NCI-H128 (cell line): ENCODE results near the gene PITPNC1.

ENCODE experiments used
- DNase-seq: peaks from one replicate; lab custom pipeline; 2025; ENCODE audit not compliant: unreplicated experiment; lab: John Stamatoyannopoulos, UW

Gene PITPNC1

DNA sequence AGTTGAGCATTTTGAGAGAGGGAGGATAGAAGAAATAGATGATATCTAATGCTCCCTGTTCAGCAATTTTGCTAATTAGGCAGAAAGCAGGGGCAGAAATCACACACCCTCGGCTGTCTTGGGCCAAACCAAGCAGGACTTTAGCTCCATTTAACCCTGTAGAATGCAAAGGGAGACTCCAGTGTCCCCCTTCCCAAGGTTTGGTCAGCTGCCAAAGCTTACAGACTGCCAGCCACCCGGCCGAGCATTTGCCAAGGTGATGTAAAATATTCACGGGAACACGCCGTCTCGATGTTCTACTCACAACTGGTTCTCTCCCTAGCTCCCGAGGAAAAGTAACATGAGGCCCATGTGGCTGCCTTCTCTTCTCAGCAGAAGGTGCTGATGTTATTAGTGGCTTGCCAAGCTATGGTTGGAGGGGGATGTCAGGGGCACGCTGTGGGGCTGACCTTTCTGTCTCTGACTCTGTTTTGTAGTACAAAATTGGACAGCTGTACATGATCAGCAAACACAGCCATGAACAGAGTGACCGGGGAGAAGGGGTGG is 155.3 kb downstream of the PITPNC1 start:
- no peak for DNase-seq

DNA sequence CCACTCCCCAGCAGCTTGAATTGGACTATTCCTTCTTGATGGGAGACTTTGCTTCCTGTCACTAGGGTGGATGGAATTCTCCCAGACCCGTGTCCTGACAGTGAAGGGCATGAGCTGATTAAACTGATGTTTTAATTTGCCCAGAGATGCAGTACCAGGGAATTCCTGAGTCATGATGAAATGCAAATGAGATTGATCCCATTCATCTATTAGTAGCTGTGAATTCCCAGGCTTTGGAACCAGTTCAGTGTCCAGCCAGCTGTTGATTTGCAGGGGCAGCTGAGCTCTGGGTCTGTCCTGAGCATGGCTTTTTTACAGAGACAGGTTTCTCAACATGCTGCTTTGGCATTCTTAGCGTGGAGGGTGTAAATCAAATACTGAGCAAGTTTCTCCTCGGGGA is 157.9 kb downstream of the PITPNC1 start:
- no peak for DNase-seq

DNA sequence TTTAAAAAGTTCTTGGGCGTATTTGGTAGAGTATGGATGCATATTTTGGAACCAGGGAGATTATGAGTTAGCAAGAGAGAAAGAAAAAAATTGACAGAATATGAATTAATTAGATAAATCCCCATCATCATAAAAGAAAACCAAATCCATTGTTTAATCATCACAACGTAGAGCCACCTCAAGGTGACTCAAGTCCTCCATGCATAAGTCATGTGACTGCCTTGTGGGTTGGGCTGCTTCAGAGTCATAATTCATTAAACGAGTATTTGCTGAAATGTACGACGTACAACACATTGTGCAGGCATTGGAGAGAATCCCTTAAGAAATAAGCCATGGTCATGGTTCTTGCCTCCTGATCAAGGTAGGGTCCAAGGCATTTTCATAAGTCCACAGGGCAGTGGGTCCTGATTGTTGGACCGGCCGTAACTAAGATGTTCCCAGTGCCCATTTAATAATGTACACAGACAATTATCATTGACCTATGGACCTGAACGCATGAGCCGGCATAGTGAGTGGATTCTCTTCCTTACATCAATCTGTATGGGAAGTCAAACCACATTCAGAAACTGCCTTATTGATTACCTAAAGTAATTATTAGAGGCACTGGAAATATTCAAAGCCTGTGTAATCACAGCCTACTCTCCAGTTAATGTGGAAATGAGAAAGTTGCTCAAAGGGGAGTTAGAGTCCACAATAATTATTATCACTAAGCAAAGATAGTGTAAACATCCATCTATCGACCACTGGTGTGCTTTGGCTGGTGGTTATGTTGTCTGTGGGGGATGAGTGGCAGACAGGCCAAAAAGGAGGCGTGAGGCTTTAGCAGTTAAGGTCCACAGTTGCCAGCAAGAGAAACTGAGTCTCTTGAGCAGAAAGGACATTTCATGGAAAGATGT is 165.4 kb downstream of the PITPNC1 start:
- DNase-seq, result no peak

DNA sequence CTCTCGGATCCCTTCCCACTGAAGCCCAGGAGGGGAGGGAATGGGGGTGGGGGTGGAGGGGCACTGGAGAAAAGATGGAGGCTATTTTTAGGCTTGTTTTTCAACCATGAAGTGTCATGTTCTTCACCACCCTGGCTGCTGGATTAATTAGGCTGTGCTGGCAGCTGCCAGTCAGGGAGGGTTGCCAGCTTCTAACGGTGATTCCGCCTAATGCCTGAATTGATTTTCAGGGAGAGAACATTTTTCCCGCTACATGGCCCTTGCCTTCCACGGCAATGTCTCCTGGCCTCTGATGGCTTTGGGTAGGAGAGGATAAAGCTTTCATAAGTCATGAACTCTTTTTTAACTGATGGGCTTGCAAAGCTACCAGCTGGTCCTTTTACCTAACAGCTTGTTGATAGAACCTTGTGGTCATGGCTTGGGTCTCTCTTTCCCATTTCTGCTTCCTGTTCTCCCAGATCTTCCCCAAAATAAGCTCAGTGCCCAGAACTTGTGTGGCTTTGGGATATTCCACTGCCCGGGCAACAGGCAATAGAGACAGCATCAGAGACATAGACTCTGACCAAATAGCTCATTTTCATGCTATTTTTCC is 167.4 kb downstream of the PITPNC1 start:
- DNase-seq, result no peak

DNA sequence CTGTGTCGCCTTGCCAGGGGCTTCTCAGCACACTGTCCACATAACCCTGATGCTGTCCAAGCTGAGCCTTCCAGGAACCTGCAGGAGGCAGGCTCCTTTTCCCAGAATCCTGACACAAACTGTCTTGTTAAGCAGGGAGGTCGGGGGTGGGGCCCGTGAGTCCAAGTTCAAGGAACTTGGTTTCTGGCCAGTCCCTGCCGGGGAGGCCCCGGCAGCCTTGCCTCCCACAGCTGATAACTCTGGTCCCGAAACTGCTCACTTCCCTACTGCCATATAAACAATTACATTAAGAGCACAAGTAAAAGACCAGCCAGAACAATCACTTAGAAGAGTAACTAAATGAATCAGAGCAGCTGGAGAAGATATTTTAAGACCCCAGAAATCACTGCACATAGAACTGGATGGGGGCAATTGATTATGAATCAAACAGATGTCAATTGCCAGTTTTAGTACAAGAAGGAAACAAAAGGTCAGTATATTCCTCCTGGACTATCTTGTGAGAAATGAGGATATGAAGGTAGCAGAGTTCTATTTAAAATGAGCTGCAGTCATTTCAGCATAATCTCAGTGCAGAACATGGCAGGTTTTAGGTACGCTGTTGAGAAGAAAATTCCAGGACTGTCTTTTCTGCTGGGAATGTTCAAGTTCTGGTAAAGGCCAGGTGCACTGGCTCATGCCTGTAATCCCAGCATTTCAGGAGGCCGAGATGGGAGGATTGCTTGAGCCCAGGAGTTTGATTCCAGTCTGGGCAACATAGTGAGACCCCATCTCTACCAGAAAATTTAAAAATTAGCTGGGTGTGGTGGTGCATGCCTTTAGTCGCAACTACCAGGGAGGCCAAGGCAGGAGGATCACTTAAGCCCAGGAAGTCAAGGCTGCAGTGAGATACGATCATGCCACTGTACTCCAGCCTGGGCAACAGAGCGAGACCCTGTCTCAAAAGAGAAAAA is 169.8 kb downstream of the PITPNC1 start:
- no peak for DNase-seq

DNA sequence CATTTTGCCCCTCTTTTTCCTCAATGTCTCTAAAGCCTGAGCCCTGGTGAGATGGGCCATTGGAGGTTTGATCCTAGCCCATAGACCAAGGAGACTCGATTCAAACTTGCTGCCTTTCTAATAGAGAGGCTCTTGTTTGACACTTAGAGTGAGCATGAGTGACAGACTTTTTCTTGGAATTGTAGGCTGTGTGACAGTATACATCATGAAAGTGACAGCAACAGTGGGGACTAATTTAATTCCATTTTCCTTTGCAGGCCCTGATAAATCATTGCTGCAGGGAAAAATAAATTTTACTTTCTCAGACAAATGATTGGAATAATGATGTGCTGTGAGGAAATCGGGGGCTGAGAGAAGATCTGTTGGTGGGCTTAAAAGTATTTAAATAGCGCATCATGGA is 171.6 kb downstream of the PITPNC1 start:
- DNase-seq, result no peak

DNA sequence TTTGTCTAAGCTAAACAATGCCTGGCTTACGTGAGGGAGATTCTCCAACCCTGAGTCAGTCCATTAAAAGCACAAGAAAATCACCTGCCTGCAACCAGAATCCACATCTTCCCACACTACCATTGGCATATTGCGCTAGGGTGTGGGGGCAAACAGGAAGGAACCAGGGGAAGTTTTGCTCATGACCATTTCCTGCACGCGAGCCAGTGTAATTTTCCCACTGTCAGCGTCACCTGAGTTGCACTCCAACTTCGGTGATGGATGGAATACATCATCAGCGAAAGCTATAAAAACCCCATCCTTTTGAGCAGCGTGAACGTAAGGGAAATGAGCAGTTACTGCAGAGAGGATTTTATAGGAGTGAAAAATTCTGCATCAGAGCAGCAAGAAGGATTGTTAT is 172.7 kb downstream of the PITPNC1 start:
- DNase-seq, result no peak

DNA sequence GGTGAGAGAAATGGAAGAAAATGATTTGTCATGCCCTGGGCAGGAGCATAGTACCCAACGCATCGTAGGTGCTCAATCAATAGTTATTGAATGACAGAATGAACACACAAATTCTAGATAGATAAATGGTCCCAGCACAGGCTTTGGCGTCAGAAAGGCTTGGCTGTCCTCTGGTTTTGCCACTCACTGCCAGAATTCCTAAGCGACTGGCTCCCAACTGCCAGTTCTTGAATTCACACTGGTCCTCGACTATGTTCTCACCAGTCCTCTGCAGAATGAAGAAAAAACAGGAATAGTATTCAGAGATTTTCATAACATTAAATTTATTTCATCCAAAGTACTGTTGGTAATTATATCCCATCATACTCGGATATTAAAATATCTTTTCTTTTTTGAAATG is 177.6 kb downstream of the PITPNC1 start:
- DNase-seq, result no peak

DNA sequence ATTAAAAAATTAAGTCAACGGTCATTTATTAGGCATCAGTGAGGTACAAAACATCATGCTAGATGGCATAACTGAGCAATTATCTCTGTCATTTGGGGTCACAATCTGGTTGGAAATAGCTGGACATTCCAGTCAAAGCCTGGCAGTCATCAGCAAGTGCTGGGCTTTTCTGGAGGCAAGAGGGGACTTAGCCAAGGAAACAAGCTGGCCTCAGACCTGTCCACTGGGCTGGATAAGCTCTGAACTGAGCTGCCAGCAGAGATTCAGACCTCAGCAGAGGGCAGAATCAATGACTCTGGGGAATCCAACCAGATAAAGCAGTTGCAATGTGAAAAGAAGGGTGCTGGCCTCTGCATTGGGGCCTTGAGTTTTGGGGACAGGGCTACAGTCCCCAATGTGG is 178.8 kb downstream of the PITPNC1 start:
- no peak for DNase-seq

DNA sequence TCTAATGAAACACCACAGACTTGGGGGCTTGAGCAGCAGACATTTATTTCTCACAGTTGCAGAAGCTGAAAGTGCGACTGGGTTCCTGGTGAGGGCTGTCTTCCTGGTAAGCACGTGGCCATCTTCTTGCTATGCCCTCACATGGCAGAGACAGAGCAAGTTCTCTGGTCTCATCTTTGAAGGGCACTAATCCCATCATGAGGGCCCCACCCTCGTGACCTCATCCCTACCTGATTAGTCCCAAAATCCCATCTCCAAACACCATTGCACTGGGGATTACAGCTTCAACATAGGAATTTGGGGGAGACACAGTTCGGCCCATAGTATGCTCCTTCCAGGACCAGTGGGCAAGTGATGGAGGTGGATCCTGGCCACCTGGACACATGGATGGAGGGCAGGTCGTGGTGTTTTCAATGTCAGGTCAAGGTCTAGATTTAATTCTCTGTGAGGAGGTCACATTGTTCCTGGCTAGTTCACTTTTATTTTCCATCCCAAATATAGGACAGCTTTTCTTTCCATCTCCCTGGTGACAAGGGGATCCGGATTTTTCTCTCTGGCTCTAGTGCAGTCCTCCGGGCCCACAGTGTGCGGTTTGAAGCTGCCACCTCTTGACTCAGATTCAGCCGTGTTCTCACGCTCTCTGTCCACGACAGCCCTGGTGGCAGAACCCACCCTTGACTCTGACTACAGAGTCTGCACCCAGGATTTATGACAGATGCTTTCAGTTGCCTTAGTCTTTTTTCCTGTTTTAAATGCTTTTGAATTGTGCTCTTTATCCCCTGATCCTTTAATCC is 180.2 kb downstream of the PITPNC1 start:
- DNase-seq, result no peak

DNA sequence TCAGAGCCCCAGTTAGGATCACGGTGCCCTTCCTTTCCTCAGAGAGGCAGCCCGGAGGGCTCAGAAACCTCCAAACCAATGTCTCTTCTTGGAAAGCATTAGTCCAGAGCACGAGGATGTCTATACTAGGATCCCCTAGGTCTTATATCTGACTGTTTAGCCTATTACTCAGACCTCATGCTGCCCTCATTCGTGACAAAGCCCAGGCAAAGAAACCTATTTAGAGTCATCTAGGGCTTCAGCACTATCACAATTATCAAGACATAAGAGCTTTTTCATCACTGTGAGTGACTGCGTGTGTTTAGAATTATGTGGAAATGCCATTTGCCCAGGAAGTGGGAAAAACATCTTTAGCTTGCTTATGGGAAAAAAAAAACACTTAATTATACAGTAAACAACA is 180.8 kb downstream of the PITPNC1 start:
- no peak for DNase-seq

DNA sequence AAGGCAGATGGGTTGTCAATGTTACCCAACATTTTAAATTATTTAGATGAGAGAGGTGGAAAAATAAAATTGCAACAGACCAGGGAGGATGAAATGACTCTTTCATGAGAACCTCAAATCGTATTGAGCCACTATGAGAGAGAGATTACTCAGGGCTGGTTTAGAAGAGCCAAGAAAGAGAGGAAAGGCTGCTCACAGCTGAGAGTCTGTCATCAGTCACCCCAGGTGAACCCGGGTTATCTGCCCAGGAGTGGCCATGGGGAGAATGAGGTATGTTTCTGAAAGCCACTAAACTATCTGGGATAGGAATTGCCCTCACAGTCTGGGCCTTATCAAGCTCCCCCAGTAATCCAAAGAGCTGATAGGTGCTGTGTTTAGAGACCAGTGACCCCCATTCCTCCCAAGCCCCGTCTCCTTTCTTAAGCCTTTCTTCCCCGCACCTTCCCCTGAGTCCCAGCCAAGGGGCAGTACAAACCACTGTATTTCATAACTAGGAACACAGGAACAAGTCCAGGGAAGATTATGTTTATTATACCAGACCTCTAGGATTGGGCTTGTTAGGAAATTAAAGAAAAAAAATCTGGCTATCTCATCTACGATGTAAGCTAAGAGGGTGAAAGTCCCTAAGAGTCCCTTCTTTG is 181.8 kb downstream of the PITPNC1 start:
- DNase-seq, result no peak

DNA sequence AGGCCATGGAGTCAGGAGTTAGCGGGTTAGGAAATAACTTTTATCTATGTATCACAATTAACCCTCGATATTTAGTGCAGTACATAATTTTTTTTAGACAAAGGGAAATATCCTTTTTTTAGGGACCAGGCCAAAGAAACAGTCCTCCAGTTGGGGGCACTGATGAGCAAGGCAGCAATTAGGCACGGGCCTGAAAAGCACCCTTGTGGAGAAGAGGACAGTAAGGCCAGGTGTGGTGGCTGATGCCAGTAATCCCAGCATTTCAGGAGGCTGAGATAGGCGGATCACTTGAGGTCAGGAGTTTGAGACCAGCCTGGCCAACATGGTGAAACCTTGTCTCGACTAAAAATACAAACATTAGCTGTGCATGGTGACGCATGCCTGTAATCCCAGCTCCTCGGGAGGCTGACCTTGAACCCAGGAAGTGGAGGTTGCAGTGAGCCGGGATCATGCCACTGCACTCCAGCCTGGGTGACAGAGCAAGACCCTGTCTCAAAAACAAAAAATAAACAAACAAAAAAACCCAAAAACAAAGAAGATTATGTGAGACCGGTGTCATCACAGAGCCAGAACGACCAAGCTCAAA is 182.4 kb downstream of the PITPNC1 start:
- no peak for DNase-seq

DNA sequence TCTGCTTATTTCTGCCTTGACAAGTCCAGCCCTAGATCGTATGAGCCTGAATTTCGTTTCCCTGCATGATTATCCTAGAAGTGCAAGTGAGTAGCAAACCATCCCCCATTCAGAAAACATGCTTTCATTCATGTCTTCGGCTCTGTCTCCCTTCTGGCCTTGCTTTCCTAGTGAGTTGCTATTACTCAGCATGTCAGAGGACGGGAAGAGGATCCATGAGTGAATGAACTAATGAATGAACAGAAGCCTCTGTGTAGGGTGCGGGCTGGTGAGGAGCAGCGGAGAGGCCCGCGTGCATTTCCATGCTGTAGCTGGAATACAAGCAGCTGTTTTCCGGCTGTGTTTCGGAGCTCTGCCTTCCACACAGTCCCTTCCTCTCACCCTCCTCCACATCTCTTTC is 184.9 kb downstream of the PITPNC1 start:
- DNase-seq, result no peak

DNA sequence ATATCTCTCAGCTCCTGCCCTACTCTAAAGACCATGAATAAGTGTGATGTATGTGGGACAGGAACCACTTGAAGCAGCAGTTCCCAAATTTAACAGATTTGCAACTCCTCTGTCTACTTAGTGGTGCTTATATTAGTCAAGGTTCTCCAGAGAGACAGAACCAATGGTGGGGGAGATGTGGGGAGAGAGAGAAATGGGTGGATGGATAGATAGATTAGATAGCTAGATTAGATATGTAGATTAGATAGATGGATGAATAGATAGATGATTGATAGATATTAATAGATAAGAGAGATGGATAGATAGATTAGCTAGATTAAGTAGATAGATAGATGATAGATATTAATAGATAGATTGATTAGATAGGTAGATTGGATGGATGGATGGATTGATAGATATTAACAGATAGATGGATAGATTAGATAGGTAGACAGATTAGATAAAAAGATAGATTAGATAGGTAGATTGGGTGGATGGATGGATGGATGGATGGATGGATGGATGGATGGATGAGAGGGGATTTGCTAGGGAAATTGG is 186.7 kb downstream of the PITPNC1 start:
- no peak for DNase-seq

DNA sequence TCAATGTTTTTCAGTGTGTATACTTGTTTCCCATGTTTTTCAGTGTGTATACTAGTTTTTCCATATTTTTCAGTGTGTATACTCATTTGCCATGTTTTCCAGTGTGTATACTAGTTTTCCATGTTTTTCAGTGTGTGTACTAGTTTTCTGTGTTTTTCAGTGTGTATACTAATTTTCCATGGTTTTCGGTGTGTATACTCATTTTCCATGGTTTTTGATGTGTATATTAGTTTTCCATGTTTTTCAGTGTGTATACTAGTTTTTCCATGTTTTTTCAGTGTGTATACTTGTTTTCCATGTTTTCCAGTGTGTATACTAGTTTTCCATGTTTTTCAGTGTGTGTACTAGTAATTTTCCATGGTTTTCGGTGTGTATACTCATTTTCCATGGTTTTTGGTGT is 188.0 kb downstream of the PITPNC1 start:
- DNase-seq, result no peak

DNA sequence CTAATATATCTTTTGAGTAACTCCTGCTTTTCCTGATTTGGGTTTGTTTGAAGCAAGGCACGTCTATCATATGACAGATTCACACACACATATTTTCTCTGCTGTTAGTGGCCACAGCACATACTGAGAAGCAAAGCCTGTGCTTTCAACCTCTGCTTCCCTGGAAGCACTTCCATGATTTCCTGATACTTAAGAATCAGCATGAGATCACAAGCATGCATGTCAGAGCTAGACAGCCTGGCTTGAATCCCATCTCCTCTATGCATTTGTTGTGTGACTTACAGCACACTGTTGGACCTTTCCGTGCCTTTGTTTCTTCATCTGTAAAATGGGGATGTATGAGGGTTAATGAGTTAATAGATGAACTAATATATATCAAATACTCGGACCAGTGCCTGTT is 189.6 kb downstream of the PITPNC1 start:
- DNase-seq, result no peak

DNA sequence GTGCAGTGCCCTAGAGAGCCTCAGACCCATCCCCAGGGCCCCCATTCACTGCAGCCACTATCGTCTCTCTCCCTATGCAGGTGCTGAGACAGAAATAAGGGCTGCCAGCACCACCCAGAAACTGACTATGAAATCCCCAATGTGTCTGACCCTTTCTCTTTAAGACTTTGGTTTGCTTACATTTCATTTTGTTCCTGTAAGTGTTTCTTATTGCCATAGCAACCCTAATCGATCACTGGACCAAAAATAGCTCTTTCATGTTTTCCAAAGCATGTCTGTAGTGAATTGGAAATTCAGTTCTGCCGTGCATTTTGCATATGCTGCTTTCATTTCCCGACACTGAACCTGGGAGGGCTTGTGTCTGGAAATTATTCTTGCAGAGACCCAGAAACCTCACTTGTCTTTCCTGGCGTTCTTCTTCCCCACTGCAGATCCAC is 192.0 kb downstream of the PITPNC1 start:
- no peak for DNase-seq

DNA sequence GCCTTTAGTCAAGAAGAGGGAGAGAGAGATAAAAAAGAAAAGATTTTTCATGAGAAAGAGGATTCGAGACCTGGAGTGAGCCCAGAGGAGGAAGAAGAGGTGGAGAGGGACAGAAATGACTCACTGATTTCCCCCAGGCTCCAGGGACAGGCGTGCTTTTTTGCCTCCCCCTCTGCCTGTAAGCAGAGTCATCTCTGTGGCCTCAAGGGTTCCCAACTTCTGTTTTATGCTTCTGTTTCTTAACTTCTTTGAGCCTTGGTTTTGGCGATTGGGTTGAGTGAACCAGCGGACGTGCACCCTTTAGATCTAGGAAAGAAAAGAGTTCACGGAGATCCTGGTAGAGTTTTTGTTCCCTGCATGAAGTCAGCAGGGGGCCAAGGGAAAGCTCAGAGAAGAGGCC is 192.8 kb downstream of the PITPNC1 start:
- DNase-seq, result no peak
